Testis (tissue), 2 donors: ENCODE results near the gene ARHGAP22.

Experiments used
- POLR2A ChIP-seq: fragments of 450-650 bp; IDR thresholded peaks from one replicate; pipeline ENCODE4 v1.6.1; 2017; ENCODE audit warnings: antibody characterized with exemption, mild to moderate bottlenecking, moderate library complexity
- TF ChIP-seq, protein P1 (sequence below), 3 experiments: fragments of 450-650 bp in 2 of 3; fragments of 200-600 bp in 1 of 3; sonication (generic) in 1 of 3; IDR thresholded peaks; one replicate each; pipeline ENCODE4 v1.5.1; 2016 to 2019; ENCODE audit warnings: antibody characterized with exemption in 3 of 3, mild to moderate bottlenecking in 2 of 3, moderate library complexity in 1 of 3

DNA sequence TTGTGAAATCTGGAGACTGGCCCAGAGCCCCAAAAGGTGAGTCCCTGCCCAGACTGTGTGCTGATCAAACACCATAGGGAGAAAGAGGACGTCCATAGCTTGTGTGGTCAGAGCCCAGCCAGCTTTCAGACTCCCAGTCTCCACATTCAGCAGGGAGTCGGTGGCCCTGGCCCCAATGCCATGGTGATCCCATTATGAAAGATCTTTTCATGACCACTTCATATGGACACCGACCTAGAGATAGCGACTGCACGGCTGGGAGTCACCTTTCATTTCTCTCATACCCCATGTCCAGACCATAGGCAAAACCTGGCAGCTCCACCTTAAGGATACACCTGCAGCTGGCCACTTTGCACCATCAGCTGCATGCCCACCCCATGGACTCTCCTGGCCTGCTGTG lies 126.4 kb downstream of the ARHGAP22 start:
- TF ChIP-seq, protein P1, sequence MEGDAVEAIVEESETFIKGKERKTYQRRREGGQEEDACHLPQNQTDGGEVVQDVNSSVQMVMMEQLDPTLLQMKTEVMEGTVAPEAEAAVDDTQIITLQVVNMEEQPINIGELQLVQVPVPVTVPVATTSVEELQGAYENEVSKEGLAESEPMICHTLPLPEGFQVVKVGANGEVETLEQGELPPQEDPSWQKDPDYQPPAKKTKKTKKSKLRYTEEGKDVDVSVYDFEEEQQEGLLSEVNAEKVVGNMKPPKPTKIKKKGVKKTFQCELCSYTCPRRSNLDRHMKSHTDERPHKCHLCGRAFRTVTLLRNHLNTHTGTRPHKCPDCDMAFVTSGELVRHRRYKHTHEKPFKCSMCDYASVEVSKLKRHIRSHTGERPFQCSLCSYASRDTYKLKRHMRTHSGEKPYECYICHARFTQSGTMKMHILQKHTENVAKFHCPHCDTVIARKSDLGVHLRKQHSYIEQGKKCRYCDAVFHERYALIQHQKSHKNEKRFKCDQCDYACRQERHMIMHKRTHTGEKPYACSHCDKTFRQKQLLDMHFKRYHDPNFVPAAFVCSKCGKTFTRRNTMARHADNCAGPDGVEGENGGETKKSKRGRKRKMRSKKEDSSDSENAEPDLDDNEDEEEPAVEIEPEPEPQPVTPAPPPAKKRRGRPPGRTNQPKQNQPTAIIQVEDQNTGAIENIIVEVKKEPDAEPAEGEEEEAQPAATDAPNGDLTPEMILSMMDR (IDR thresholded peaks at IDR 0.05): no peak
- no peak for TF ChIP-seq POLR2A
